ENCODE measurements around the gene DDI2.

GRCh38 chr1:15674386-15675159 lies 57.3 kb downstream of the DDI2 start:
- TF ChIP-seq, protein P1, sequence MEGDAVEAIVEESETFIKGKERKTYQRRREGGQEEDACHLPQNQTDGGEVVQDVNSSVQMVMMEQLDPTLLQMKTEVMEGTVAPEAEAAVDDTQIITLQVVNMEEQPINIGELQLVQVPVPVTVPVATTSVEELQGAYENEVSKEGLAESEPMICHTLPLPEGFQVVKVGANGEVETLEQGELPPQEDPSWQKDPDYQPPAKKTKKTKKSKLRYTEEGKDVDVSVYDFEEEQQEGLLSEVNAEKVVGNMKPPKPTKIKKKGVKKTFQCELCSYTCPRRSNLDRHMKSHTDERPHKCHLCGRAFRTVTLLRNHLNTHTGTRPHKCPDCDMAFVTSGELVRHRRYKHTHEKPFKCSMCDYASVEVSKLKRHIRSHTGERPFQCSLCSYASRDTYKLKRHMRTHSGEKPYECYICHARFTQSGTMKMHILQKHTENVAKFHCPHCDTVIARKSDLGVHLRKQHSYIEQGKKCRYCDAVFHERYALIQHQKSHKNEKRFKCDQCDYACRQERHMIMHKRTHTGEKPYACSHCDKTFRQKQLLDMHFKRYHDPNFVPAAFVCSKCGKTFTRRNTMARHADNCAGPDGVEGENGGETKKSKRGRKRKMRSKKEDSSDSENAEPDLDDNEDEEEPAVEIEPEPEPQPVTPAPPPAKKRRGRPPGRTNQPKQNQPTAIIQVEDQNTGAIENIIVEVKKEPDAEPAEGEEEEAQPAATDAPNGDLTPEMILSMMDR (conservative IDR thresholded peaks at IDR 0.05; ENCODE audit: low read length): no peak
- no peak for TF ChIP-seq EZH2phosphoT487 (IDR thresholded peaks at IDR 0.05; ENCODE audit: borderline replicate concordance, low read depth, low read length)
